Activated B cell treated with CpG ODN at 0.5 μM for 24 hours (primary cell): Measurements from ENCODE around the gene FAM234A. TPM values are rescaled to one million over a fixed set of nuclear protein-coding genes. Genes with fewer than 3 reads are reported as not detected.

Experiments
- ATAC-seq: fragments of 200-7000 bp; cut with Tn5 transposase; one replicate; pipeline ENCODE4 v1.10.0; 2021; ENCODE audit warnings: low read depth, mild to moderate bottlenecking, moderate library complexity
- CTCF ChIA-PET: fragments of 350-600 bp; sonication (Branson Sonifier 250); formaldehyde crosslinking; loops from one replicate; lab custom pipeline; 2021; ENCODE audit warnings: antibody characterized with exemption; lab: Charles Lee
- POLR2A ChIA-PET: fragments of 350-600 bp; sonication (Branson Sonifier 250); formaldehyde crosslinking; loops from one replicate; lab custom pipeline; 2021; ENCODE audit warnings: antibody characterized with exemption; lab: Charles Lee
- DNase-seq: peaks from one replicate; pipeline ENCODE4 v3.0.0; 2022
- H3K27ac Mint-ChIP-seq: one replicate; pipeline ENCODE4 v1.8.0; 2020; ENCODE audit warnings: mixed read lengths
- H3K27me3 Mint-ChIP-seq: one replicate; pipeline ENCODE4 v1.8.0; 2021; ENCODE audit warnings: mixed read lengths
- H3K36me3 Mint-ChIP-seq: one replicate; pipeline ENCODE4 v1.8.0; 2021; ENCODE audit warnings: low read depth, mixed read lengths
- H3K4me1 Mint-ChIP-seq: one replicate; pipeline ENCODE4 v1.8.0; 2021; ENCODE audit warnings: mixed read lengths
- H3K4me3 Mint-ChIP-seq: one replicate; pipeline ENCODE4 v1.8.0; 2020; ENCODE audit warnings: mild to moderate bottlenecking, mixed read lengths
- H3K9me3 Mint-ChIP-seq: one replicate; pipeline ENCODE4 v1.8.0; 2020; ENCODE audit warnings: mixed read lengths
- CTCF ChIP-seq: fragments of 200-600 bp; IDR thresholded peaks from one replicate; pipeline ENCODE4 v1.8.0; 2022; ENCODE audit warnings: antibody characterized with exemption, mild to moderate bottlenecking
- intact Hi-C: fragments of 100-400 bp; cut with micrococcal nuclease; formaldehyde crosslinking; loops from one replicate; pipeline ENCODE4 v1.15.1; 2024
- total RNA-seq: library from RNA; stranded (reverse); gene quantifications from 2 replicates; pipeline ENCODE4 v1.2.3, GENCODE V29; 2022

Gene FAM234A
- total RNA-seq, 1 donor from 2014 or later: 49.6 TPM

DNA sequence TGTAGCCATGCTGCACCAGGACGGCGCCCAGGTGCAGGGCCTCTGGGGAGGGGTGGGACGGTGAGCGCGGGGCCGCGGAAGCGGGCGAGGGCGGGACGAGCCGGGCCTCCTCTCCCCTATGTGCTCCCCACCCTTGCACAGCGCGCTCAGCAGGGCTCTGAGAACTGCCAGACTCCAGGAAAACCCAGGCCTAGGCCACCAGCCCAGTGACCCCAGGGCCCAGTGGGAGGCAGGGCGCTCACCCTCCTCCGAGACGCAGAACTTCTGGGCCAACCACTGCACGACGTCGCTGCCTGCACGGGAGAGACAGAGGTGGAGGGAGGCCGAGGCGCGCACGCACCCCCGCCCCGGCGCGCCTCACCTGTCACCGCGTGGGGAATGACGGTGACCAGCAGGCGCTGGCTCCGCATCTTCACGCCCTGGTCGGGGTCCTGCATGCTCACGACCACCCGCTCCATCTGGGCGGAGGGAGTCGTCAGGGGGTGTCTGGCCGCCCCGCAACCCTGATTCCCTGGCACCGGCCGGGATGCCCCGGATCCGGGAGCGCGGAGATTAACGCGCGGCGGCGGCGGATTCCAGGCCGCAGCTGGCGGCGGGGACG, 40.5 kb downstream of the FAM234A start:
- no peaks in the 10 kb centered on the region for H3K9me3 Mint-ChIP-seq
- H3K27ac Mint-ChIP-seq: no peak overlapping the region
- POLR2A ChIA-PET: no interaction called here
- no peak for TF ChIP-seq CTCF
- H3K4me1 Mint-ChIP-seq: peaks cover 6% of the 10 kb centered on the region
- intact Hi-C loops: no loop called here
- no peaks in the 10 kb centered on the region for H3K36me3 Mint-ChIP-seq
- CTCF ChIA-PET: no interaction called here
- DNase-seq (no peak), ATAC-seq (no peak)
- H3K27me3 Mint-ChIP-seq: peaks cover 15% of the 10 kb centered on the region
- peak overlapping the region; percentile 52 for H3K4me3 Mint-ChIP-seq

DNA sequence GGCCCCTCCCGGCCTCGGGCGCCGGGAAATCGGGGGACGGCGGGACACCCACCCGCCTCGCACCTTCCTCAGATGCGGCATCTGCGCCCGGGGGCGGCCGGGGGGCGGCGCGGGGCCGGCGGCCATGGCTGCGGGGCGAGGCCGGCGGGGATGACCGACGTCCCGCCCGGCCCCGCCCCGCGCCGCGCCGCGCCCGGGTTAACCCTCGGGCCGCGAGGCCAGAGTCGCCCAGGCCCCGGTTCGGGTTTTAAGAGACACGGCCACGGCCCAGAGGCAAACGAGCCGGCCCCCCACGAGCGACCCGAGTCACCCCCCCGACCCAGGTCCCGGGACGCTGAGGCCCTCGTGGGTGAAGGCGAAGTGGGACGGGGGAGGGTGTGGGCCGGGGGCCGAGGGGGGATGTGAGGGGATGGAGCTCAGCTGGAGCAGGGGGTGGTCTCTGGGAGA, 41.2 kb downstream of the FAM234A start, which contains the start of gene RGS11:
Gene RGS11 (minus strand): TSS at position 159 of the 447 bp plus-strand sequence. CDS start 33 bp downstream, at position 126.
- H3K36me3 Mint-ChIP-seq: no peaks in the 10 kb centered on the region
- H3K4me3 Mint-ChIP-seq: peak within 1 kb of the TSS; percentile 52
- H3K4me1 Mint-ChIP-seq: peaks cover 6% of the 10 kb centered on the region
- H3K27ac Mint-ChIP-seq: no peak within 1 kb of the TSS
- DNase-seq: no peak
- H3K27me3 Mint-ChIP-seq: peaks cover 15% of the 10 kb centered on the region
- TF ChIP-seq CTCF: no peak
- ChIA-PET POLR2A (no interaction called here), CTCF (no interaction called here)
- no peaks in the 10 kb centered on the region for H3K9me3 Mint-ChIP-seq
- ATAC-seq: no peak
- intact Hi-C loops: no loop called here

GRCh38 chr16:276426-277077, 41.9 kb downstream of the FAM234A start:
- no peak for TF ChIP-seq CTCF
- Mint-ChIP-seq H3K4me1 (peaks cover 6% of the 10 kb centered on the region), H3K36me3 (no peaks in the 10 kb centered on the region), H3K9me3 (no peaks in the 10 kb centered on the region), H3K4me3 (peak overlapping the region; percentile 46), H3K27ac (no peak overlapping the region), H3K27me3 (peaks cover 16% of the 10 kb centered on the region)
- POLR2A ChIA-PET: interaction anchor here (0.6 kb wide), 1 partner anchor 39 kb away, joined by 3 read pairs; no protein-coding TSS in a partner anchor
- ATAC-seq: no peak
- CTCF ChIA-PET: no interaction called here
- DNase-seq: no peak
- intact Hi-C loops: no loop called here

DNA sequence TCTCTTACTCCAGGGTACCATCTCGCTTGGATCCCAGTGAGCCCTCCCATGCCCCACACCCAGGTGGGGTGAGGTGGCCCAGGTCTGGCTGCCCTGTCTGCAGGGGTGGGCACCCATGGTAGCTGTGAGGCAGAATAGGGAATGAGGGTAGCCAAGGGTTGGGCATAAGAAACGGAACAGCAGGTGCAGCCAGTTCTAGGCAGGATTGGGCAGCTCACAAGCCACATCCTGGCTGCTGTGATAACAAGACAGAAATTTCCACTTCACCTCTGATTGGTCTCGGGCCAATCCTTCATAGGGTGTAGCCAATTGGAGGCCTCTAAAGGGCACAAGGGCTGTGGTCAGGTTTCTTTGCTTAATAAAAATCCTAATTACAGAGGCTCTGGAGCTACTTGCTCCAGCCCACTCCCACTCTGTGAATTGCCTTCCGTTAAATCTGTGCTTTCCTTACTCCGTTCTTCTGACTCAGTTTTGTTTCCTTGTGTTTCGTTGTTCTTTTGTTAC, 44.3 kb downstream of the FAM234A start:
- CTCF ChIA-PET: no interaction called here
- intact Hi-C loops: no loop called here

More for the DNA sequence above, 44.3 kb downstream of the FAM234A start:
- TF ChIP-seq CTCF: no peak
- Mint-ChIP-seq H3K27me3 (peaks cover 17% of the 10 kb centered on the region), H3K4me3 (no peak overlapping the region), H3K9me3 (no peaks in the 10 kb centered on the region), H3K4me1 (peaks cover 6% of the 10 kb centered on the region), H3K36me3 (no peaks in the 10 kb centered on the region), H3K27ac (no peak overlapping the region)
- ATAC-seq: no peak
- POLR2A ChIA-PET: no interaction called here
- DNase-seq: no peak
